IMR-90 (cell line): ENCODE results near the gene LRFN5. TPM values are rescaled to one million over a fixed set of nuclear protein-coding genes. Genes with fewer than 3 reads are reported as not detected.

Experiments
- ATAC-seq: fragments of 200-7000 bp; cut with Tn5 transposase; 2 replicates; pipeline ENCODE4 v1.9.1; 2020; ENCODE audit warnings: low read depth, mild to moderate bottlenecking, moderate library complexity
- BruUV-seq: library from RNA; stranded (reverse); fragments of 400-500 nt; replicated peaks from 2 replicates; lab custom pipeline; 2021; lab: Mats Ljungman, UMichigan
- CTCF ChIA-PET: fragments of 300-600 bp; formaldehyde crosslinking; extraction: SDS; loops from one replicate; lab custom pipeline; 2021; ENCODE audit warnings: antibody characterized with exemption; lab: Yijun Ruan, JAX
- POLR2A ChIA-PET: fragments of 300-600 bp; sonication (Branson Sonifier 250); formaldehyde crosslinking; loops from one replicate; lab custom pipeline; 2022; ENCODE audit warnings: antibody characterized with exemption; ENCODE audit not compliant: unreplicated experiment; lab: Charles Lee
- DNase-seq: peaks from one replicate; pipeline ENCODE4 v3.0.0; 2013
- H2AFZ ChIP-seq: replicated peaks from 2 replicates; pipeline ENCODE3; 2013; ENCODE audit warnings: low read length, mild to moderate bottlenecking; ENCODE audit not compliant: poor library complexity
- H2AK5ac ChIP-seq: 2 replicates; pipeline ENCODE4 v1.6.1; 2013; ENCODE audit warnings: low read depth, low read length, inconsistent platforms
- H2AK9ac ChIP-seq: replicated peaks from 2 replicates; pipeline ENCODE3; 2013; ENCODE audit warnings: mild to moderate bottlenecking, low read depth, low read length, moderate library complexity; ENCODE audit not compliant: poor library complexity
- H2BK120ac ChIP-seq: 2 replicates; pipeline ENCODE4 v1.6.1; 2013; ENCODE audit warnings: low read depth, low read length, inconsistent platforms
- H2BK15ac ChIP-seq: 3 replicates; pipeline ENCODE4 v1.6.1; 2013; ENCODE audit warnings: low read depth, low read length, inconsistent platforms
- H2BK20ac ChIP-seq: 2 replicates; pipeline ENCODE4 v1.6.1; 2013; ENCODE audit warnings: low read depth, mild to moderate bottlenecking, inconsistent platforms, low read length, moderate library complexity
- H2BK5ac ChIP-seq: 2 replicates; pipeline ENCODE4 v1.6.1; 2013; ENCODE audit warnings: mild to moderate bottlenecking, low read depth, low read length, inconsistent platforms; ENCODE audit not compliant: poor library complexity, severe bottlenecking
- H3K14ac ChIP-seq: replicated peaks from 2 replicates; pipeline ENCODE4 v1.6.1; 2013; ENCODE audit warnings: low read depth, low read length, inconsistent platforms
- H3K18ac ChIP-seq: 2 replicates; pipeline ENCODE4 v1.6.1; 2013; ENCODE audit warnings: low read depth, low read length, control low read depth
- H3K23ac ChIP-seq: 2 replicates; pipeline ENCODE4 v1.6.1; 2013; ENCODE audit warnings: low read depth, low read length, inconsistent platforms
- H3K27ac ChIP-seq: 2 replicates; pipeline ENCODE4 v1.5.1; 2013; ENCODE audit warnings: mild to moderate bottlenecking, control low read depth, low read length; ENCODE audit not compliant: insufficient read depth
- H3K27me3 ChIP-seq: 2 replicates; pipeline ENCODE4 v1.6.1; 2013; ENCODE audit warnings: low read length; ENCODE audit not compliant: control insufficient read depth, insufficient read depth
- H3K36me3 ChIP-seq: 2 replicates; pipeline ENCODE4 v1.6.1; 2013; ENCODE audit warnings: low read length, mixed read lengths; ENCODE audit not compliant: control insufficient read depth, insufficient read depth
- H3K4ac ChIP-seq: 2 replicates; pipeline ENCODE4 v1.6.1; 2013; ENCODE audit warnings: low read depth, low read length, inconsistent platforms
- H3K4me1 ChIP-seq: 2 replicates; pipeline ENCODE4 v1.6.1; 2013; ENCODE audit warnings: low read length, mixed read lengths; ENCODE audit not compliant: control insufficient read depth, insufficient read depth
- H3K4me2 ChIP-seq: 2 replicates; pipeline ENCODE4 v1.6.1; 2013; ENCODE audit warnings: low read depth, mild to moderate bottlenecking, control low read depth, low read length, moderate library complexity
- H3K4me3 ChIP-seq: 2 replicates; pipeline ENCODE4 v1.5.1; 2013; ENCODE audit warnings: low read depth, mild to moderate bottlenecking, control low read depth, low read length, moderate library complexity; ENCODE audit not compliant: insufficient read depth
- H3K56ac ChIP-seq: 2 replicates; pipeline ENCODE4 v1.6.1; 2013; ENCODE audit warnings: low read length, inconsistent platforms; ENCODE audit not compliant: insufficient read depth; ENCODE audit errors: extremely low read depth
- H3K79me1 ChIP-seq, 2 experiments: 2 replicates each; pipeline ENCODE4 v1.6.1; 2013; ENCODE audit warnings: low read length in 2 of 2, inconsistent platforms in 1 of 2, low read depth in 1 of 2
- H3K9ac ChIP-seq: 2 replicates; pipeline ENCODE4 v1.6.1; 2013; ENCODE audit warnings: low read depth, low read length, control low read depth
- H3K9me1 ChIP-seq: 2 replicates; pipeline ENCODE4 v1.6.1; 2013; ENCODE audit warnings: low read length, inconsistent platforms; ENCODE audit not compliant: insufficient read depth
- H3K9me3 ChIP-seq: 2 replicates; pipeline ENCODE4 v1.6.1; 2013; ENCODE audit warnings: low read length; ENCODE audit not compliant: control insufficient read depth, insufficient read depth
- H4K20me1 ChIP-seq: 2 replicates; pipeline ENCODE4 v1.6.1; 2013; ENCODE audit warnings: low read length, inconsistent platforms; ENCODE audit not compliant: insufficient read depth
- H4K5ac ChIP-seq: 2 replicates; pipeline ENCODE4 v1.6.1; 2013; ENCODE audit warnings: mild to moderate bottlenecking, low read depth, low read length, control low read depth
- H4K8ac ChIP-seq, 2 experiments: 2 replicates each; pipeline ENCODE4 v1.6.1; 2013; ENCODE audit warnings: low read depth in 2 of 2, low read length in 2 of 2, control low read depth in 1 of 2, inconsistent platforms in 1 of 2
- H4K91ac ChIP-seq: 2 replicates; pipeline ENCODE4 v1.6.1; 2013; ENCODE audit warnings: low read depth, low read length, inconsistent platforms; ENCODE audit not compliant: insufficient read depth
- CHD1 ChIP-seq: IDR thresholded peaks from 2 replicates; pipeline ENCODE4 v1.6.1; 2012; ENCODE audit warnings: low read depth, low read length, improper control_type of control experiment
- ELK1 ChIP-seq: fragments of 150-350 bp; IDR thresholded peaks from 2 replicates; pipeline ENCODE4 v1.6.1; 2016; ENCODE audit warnings: low read depth, mild to moderate bottlenecking, low read length, moderate library complexity, borderline replicate concordance
- MAFK ChIP-seq: IDR thresholded peaks from 2 replicates; pipeline ENCODE4 v1.6.1; 2012; ENCODE audit warnings: low read depth, low read length, improper control_type of control experiment
- MXI1 ChIP-seq: IDR thresholded peaks from 2 replicates; pipeline ENCODE4 v1.6.1; 2012; ENCODE audit warnings: low read depth, mild to moderate bottlenecking, low read length, moderate library complexity, borderline replicate concordance
- RAD21 ChIP-seq: IDR thresholded peaks from 2 replicates; pipeline ENCODE4 v1.6.1; 2012; ENCODE audit warnings: low read length, improper control_type of control experiment
- SMC3 ChIP-seq: fragments of 150-350 bp; IDR thresholded peaks from 2 replicates; pipeline ENCODE4 v1.6.1; 2016; ENCODE audit warnings: low read depth, mild to moderate bottlenecking, antibody characterized with exemption, low read length, moderate library complexity
- WGBS, 2 experiments: methylation state at CpG; one replicate each; pipeline versions ENCODE4 v1.1.5 to v1.1.7; 2013; ENCODE audit warnings: missing lambda C conversion rate in 2 of 2; ENCODE audit not compliant: insufficient read length in 1 of 2; ENCODE audit errors: extremely low coverage in 2 of 2; 5-methylcytosine and 5-hydroxymethylcytosine counted together
- dilution Hi-C: fragments of 300-500 bp; cut with HindIII; formaldehyde crosslinking; loops from one replicate; pipeline ENCODE4 v1.14.3; 2018; ENCODE audit warnings: low sequenced_read_pairs; ENCODE audit not compliant: unreplicated experiment
- in situ Hi-C: fragments of 300-500 bp; cut with MboI; formaldehyde crosslinking; loops from 3 replicates; pipeline ENCODE4 v1.14.3; 2019; ENCODE audit warnings: low sequenced_read_pairs, inconsistent platforms, mixed read lengths
- intact Hi-C: fragments of 100-400 bp; cut with micrococcal nuclease; formaldehyde crosslinking; loops from 2 replicates; pipeline ENCODE4 v1.10.0; 2022
- polyA plus RNA-seq, 3 experiments: library from polyadenylated mRNA; depleted of rRNA; stranded (reverse); fragments of >200 nt; gene quantifications; 2 replicates each; pipeline ENCODE4 v1.2.3, GENCODE V29; 2012; ENCODE audit warnings: low replicate concordance in 1 of 3
- total RNA-seq: library from RNA; depleted of rRNA; stranded (reverse); fragments of >200 nt; gene quantifications from 2 replicates; pipeline ENCODE4 v1.2.3, GENCODE V29; 2012

The LRFN5 gene
- total and polyA plus RNA-seq, 2 of the 4 experiments (the other 2 are of a cell fraction), result 1.8 to 3.6 TPM

- no peaks in the 10 kb centered on the region for H3K27me3 ChIP-seq
- H2BK5ac ChIP-seq, result no peak overlapping the region
- in situ Hi-C loops (no loop called here), intact Hi-C loops (no loop called here), dilution Hi-C loops (no loop called here)
- H3K4me1 ChIP-seq, result no peaks in the 10 kb centered on the region
- no peak for TF ChIP-seq CHD1
- TF ChIP-seq MXI1, result no peak
- no peak for TF ChIP-seq MAFK
- no peak for TF ChIP-seq RAD21
- no peak for TF ChIP-seq SMC3
- no peak for TF ChIP-seq ELK1
- no CpG with 5 or more reads among the region's 1 CpG for WGBS, 2 experiments
- no peaks in the 10 kb centered on the region for H3K9me3 ChIP-seq
- no peak overlapping the region for H2BK120ac ChIP-seq
- no peak overlapping the region for H2BK20ac ChIP-seq
- H3K4me3 ChIP-seq, result no peak overlapping the region
- no peak overlapping the region for H4K5ac ChIP-seq
- no peak overlapping the region for H2AFZ ChIP-seq
- H3K27ac ChIP-seq, result no peak overlapping the region
- ChIA-PET POLR2A (no interaction called here), CTCF (no interaction called here)
- H3K4me2 ChIP-seq, result no peak overlapping the region
- H2BK15ac ChIP-seq, result no peak overlapping the region
- no peaks in the 10 kb centered on the region for H4K20me1 ChIP-seq
- no peaks in the 10 kb centered on the region for H3K36me3 ChIP-seq
- DNase-seq (no peak), ATAC-seq (no peak)
- no TSS peak for BruUV-seq
- no peak overlapping the region for H4K8ac ChIP-seq
- H2AK5ac ChIP-seq, result no peak overlapping the region
- no peak overlapping the region for H3K4ac ChIP-seq
- no peak overlapping the region for H4K91ac ChIP-seq
- H3K79me1 ChIP-seq, result no peaks in the 10 kb centered on the region
- H3K56ac ChIP-seq, result no peak overlapping the region
- no peak overlapping the region for H3K9ac ChIP-seq
- no peak overlapping the region for H3K14ac ChIP-seq
- H3K23ac ChIP-seq, result no peak overlapping the region
- H3K9me1 ChIP-seq, result no peaks in the 10 kb centered on the region
- H2AK9ac ChIP-seq, result no peak overlapping the region
- no peak overlapping the region for H3K18ac ChIP-seq
Observed at GRCh38 chr14:41875116-41875515, 268.4 kb downstream of the LRFN5 start.
